Natural killer cell (primary cell): ENCODE measurements around the gene ADAMTS17. TPM values are rescaled to one million over a fixed set of nuclear protein-coding genes. Genes with fewer than 3 reads are reported as not detected.

Source experiments
- ATAC-seq, 3 donors: fragments of 150-1000 bp in 2 of 3; fragments of 200-7000 bp in 1 of 3; cut with Tn5 transposase; 1 replicate in 1 of 3; 2 replicates in 2 of 3; pipeline ENCODE4 v1.10.0; 2021; ENCODE audit warnings: mild to moderate bottlenecking in 2 of 3, moderate library complexity in 2 of 3
- DNase-seq, 2 donors: peaks; one replicate each; pipeline versions ENCODE4 v3.0.0 to v3.0.0-alpha.2; 2013 to 2021; ENCODE audit warnings: mixed read lengths in 1 of 2
- H3K27ac ChIP-seq: one replicate; pipeline ENCODE4 v1.5.1; 2013; ENCODE audit warnings: mild to moderate bottlenecking, low read length
- H3K27me3 ChIP-seq: one replicate; pipeline ENCODE4 v1.6.1; 2013; ENCODE audit warnings: low read length; ENCODE audit not compliant: control insufficient read depth, insufficient read depth
- H3K36me3 ChIP-seq: one replicate; pipeline ENCODE4 v1.6.1; 2013; ENCODE audit warnings: low read length; ENCODE audit not compliant: control insufficient read depth, insufficient read depth
- H3K4me1 ChIP-seq: one replicate; pipeline ENCODE4 v1.6.1; 2013; ENCODE audit warnings: low read length; ENCODE audit not compliant: control insufficient read depth, insufficient read depth
- H3K4me3 ChIP-seq: one replicate; pipeline ENCODE4 v1.5.1; 2013; ENCODE audit warnings: low read length
- H3K9me3 ChIP-seq: one replicate; pipeline ENCODE4 v1.6.1; 2013; ENCODE audit warnings: low read length; ENCODE audit not compliant: control insufficient read depth, insufficient read depth
- H3K27ac Mint-ChIP-seq, 2 donors: one replicate each; pipeline ENCODE4 v1.8.0; 2022; ENCODE audit warnings: mild to moderate bottlenecking in 2 of 2, mixed read lengths in 2 of 2, moderate library complexity in 1 of 2
- H3K27me3 Mint-ChIP-seq, 2 donors: one replicate each; pipeline ENCODE4 v1.8.0; 2022; ENCODE audit warnings: low read depth in 2 of 2, mixed read lengths in 2 of 2
- H3K36me3 Mint-ChIP-seq: one replicate; pipeline ENCODE4 v1.8.0; 2022; ENCODE audit warnings: mixed read lengths
- H3K4me1 Mint-ChIP-seq, 2 donors: one replicate each; pipeline ENCODE4 v1.8.0; 2022; ENCODE audit warnings: mixed read lengths in 2 of 2
- H3K4me3 Mint-ChIP-seq: one replicate; pipeline ENCODE4 v1.8.0; 2022; ENCODE audit warnings: mild to moderate bottlenecking, moderate library complexity, mixed read lengths
- H3K9me3 Mint-ChIP-seq, 2 donors: one replicate each; pipeline ENCODE4 v1.8.0; 2022; ENCODE audit warnings: mixed read lengths in 2 of 2
- CTCF ChIP-seq: fragments of 200-600 bp; IDR thresholded peaks from one replicate; pipeline ENCODE4 v1.8.0; 2022; ENCODE audit warnings: antibody characterized with exemption
- WGBS: methylation state at CpG from one replicate; pipeline ENCODE4 v1.1.7; 2013; ENCODE audit warnings: missing lambda C conversion rate; ENCODE audit not compliant: insufficient coverage; 5-methylcytosine and 5-hydroxymethylcytosine counted together
- intact Hi-C: fragments of 100-400 bp; cut with micrococcal nuclease; formaldehyde crosslinking; loops from one replicate; pipeline ENCODE4 v1.14.2; 2022
- total RNA-seq, 4 donors: library from RNA; stranded (reverse); fragments of 120-200 nt in 1 of 4; gene quantifications; one replicate each; pipeline versions ENCODE4 v1.2.3 to v1.2.4, GENCODE V29; 2013 to 2022

Gene ADAMTS17
- total RNA-seq, 3 donors from 2014 or later (not counting 1 experiment from before 2014, with no cell fraction given): 4.8 to 9.5 (median 5.3) TPM

- H3K36me3 ChIP-seq: no peaks in the 10 kb centered on the region
- Mint-ChIP-seq H3K27ac (no peak overlapping the region), H3K4me3 (no peak overlapping the region), H3K4me1 (no peaks in the 10 kb centered on the region), H3K9me3 (no peaks in the 10 kb centered on the region), H3K36me3 (no peaks in the 10 kb centered on the region), H3K27me3 (peaks cover 0 to 2% of the 10 kb centered on the region in 2 donors)
- H3K27me3 ChIP-seq: no peaks in the 10 kb centered on the region
- ATAC-seq: no peak
- no peak for DNase-seq
- H3K4me1 ChIP-seq: peaks cover 17% of the 10 kb centered on the region
- no peak overlapping the region for H3K4me3 ChIP-seq
- intact Hi-C loops: no loop called here
- H3K9me3 ChIP-seq: peaks cover 26% of the 10 kb centered on the region
- TF ChIP-seq CTCF: no peak
- 92% methylated on average over 18 of the region's 20 CpGs for WGBS
- no peak overlapping the region for H3K27ac ChIP-seq
These were observed 172.0 kb downstream of the ADAMTS17 start for GRCh38 chr15:100169615-100170290.

- H3K27ac Mint-ChIP-seq: no peak overlapping the region
- Histone ChIP-seq H3K36me3 (no peaks in the 10 kb centered on the region), H3K9me3 (peaks cover 22% of the 10 kb centered on the region), H3K27ac (no peak overlapping the region), H3K4me3 (no peak overlapping the region), H3K4me1 (peaks cover 17% of the 10 kb centered on the region), H3K27me3 (no peaks in the 10 kb centered on the region)
- peaks cover 0 to 7% of the 10 kb centered on the region in 2 donors for H3K27me3 Mint-ChIP-seq
- no peak for DNase-seq
- TF ChIP-seq CTCF: no peak
- no peaks in the 10 kb centered on the region for H3K9me3 Mint-ChIP-seq
- no peaks in the 10 kb centered on the region for H3K4me1 Mint-ChIP-seq
- no peak overlapping the region for H3K4me3 Mint-ChIP-seq
- intact Hi-C loops: no loop called here
- no peaks in the 10 kb centered on the region for H3K36me3 Mint-ChIP-seq
- 97% methylated on average over 11 of the region's 11 CpGs for WGBS
- ATAC-seq: no peak
These were observed 173.0 kb downstream of the ADAMTS17 start for GRCh38 chr15:100168787-100169186.

- H3K4me1 Mint-ChIP-seq: no peaks in the 10 kb centered on the region
- Histone ChIP-seq H3K4me1 (peaks cover 17% of the 10 kb centered on the region), H3K27me3 (no peaks in the 10 kb centered on the region), H3K4me3 (no peak overlapping the region), H3K36me3 (no peaks in the 10 kb centered on the region), H3K9me3 (peaks cover 14% of the 10 kb centered on the region), H3K27ac (no peak overlapping the region)
- DNase-seq (no peak), ATAC-seq (no peak)
- intact Hi-C loops: no loop called here
- peaks cover 0 to 7% of the 10 kb centered on the region in 2 donors for H3K27me3 Mint-ChIP-seq
- no peaks in the 10 kb centered on the region for H3K9me3 Mint-ChIP-seq
- H3K36me3 Mint-ChIP-seq: no peaks in the 10 kb centered on the region
- TF ChIP-seq CTCF: no peak
- 93% methylated on average over 15 of the region's 15 CpGs for WGBS
- H3K27ac Mint-ChIP-seq: no peak overlapping the region
- no peak overlapping the region for H3K4me3 Mint-ChIP-seq
These were observed 173.8 kb downstream of the ADAMTS17 start for GRCh38 chr15:100167884-100168375.

GRCh38 chr15:100166313-100166712 is 175.5 kb downstream of the ADAMTS17 start:
- no peak overlapping the region for H3K27ac ChIP-seq
- no peaks in the 10 kb centered on the region for H3K9me3 Mint-ChIP-seq
- H3K27me3 Mint-ChIP-seq: peaks cover 0 to 7% of the 10 kb centered on the region in 2 donors
- H3K4me1 ChIP-seq: peaks cover 17% of the 10 kb centered on the region
- TF ChIP-seq CTCF: no peak
- H3K36me3 Mint-ChIP-seq: no peaks in the 10 kb centered on the region
- ATAC-seq (no peak), DNase-seq (no peak)
- no peaks in the 10 kb centered on the region for H3K9me3 ChIP-seq
- WGBS: no CpG with 5 or more reads among the region's 1 CpG
- no peaks in the 10 kb centered on the region for H3K27me3 ChIP-seq
- H3K27ac Mint-ChIP-seq: no peak overlapping the region
- no peaks in the 10 kb centered on the region for H3K36me3 ChIP-seq
- no peak overlapping the region for H3K4me3 Mint-ChIP-seq
- H3K4me3 ChIP-seq: no peak overlapping the region
- no peaks in the 10 kb centered on the region for H3K4me1 Mint-ChIP-seq
- intact Hi-C loops: no loop called here
